Thoracic aorta (tissue), 2 donors: Measurements from ENCODE around the gene C5AR2. TPM values are rescaled to one million over a fixed set of nuclear protein-coding genes. Genes with fewer than 3 reads are reported as not detected.
A peak's percentile ranks its signal among the peaks of the same experiment; 100 is the strongest.

ENCODE experiments used
- ATAC-seq: fragments of 150-250 bp; one replicate; pipeline ENCODE4 v1.8.0; 2017; ENCODE audit warnings: low read depth; ENCODE audit not compliant: insufficient number of reproducible peaks, low FRiP score
- DNase-seq: peaks from one replicate; pipeline ENCODE4 v3.0.0-alpha.2; 2020; ENCODE audit warnings: low spot score
- H3K27ac ChIP-seq, 2 donors: fragments of 200-600 bp; sonication (generic); 1 replicate in 1 of 2; 2 replicates in 1 of 2; pipeline ENCODE4 v1.5.1; 2016; ENCODE audit warnings: mild to moderate bottlenecking in 2 of 2, moderate library complexity in 2 of 2
- H3K27me3 ChIP-seq: fragments of 200-600 bp; sonication (generic); replicated peaks from 2 replicates; pipeline ENCODE4 v1.6.0; 2016; ENCODE audit warnings: mild to moderate bottlenecking; ENCODE audit not compliant: insufficient read depth
- H3K36me3 ChIP-seq: fragments of 200-600 bp; sonication (generic); one replicate; pipeline ENCODE4 v1.5.1; 2016
- H3K4me1 ChIP-seq, 2 donors: fragments of 200-600 bp; sonication (generic); 1 replicate in 1 of 2; 2 replicates in 1 of 2; pipeline versions ENCODE4 v1.5.1 to v1.6.0; 2016; ENCODE audit warnings: low read depth in 2 of 2, mild to moderate bottlenecking in 1 of 2; ENCODE audit not compliant: control insufficient read depth in 1 of 2
- H3K4me3 ChIP-seq: fragments of 200-600 bp; sonication (generic); 2 replicates; pipeline ENCODE4 v1.5.1; 2016; ENCODE audit warnings: mild to moderate bottlenecking
- H3K9me3 ChIP-seq: fragments of 200-600 bp; sonication (generic); 2 replicates; pipeline ENCODE4 v1.5.1; 2016
- total RNA-seq, 2 donors: library from RNA; depleted of rRNA; stranded (reverse); fragments of >200 nt; gene quantifications; one replicate each; pipeline versions ENCODE4 v1.1.0 to v1.2.3, GENCODE V29; 2016
- TF ChIP-seq, protein P1 (sequence below): fragments of 200-600 bp; sonication (generic); IDR thresholded peaks from one replicate; pipeline ENCODE4 v1.5.1; 2019; ENCODE audit warnings: antibody characterized with exemption

C5AR2 gene
- total RNA-seq, 2 donors from 2014 or later = 10.3 to 25.7 TPM

- Histone ChIP-seq H3K27ac (no peak overlapping the region), H3K4me3 (no peak overlapping the region), H3K4me1 (peaks cover 8% of the 10 kb centered on the region in 2 donors), H3K27me3 (no peaks in the 10 kb centered on the region), H3K9me3 (no peaks in the 10 kb centered on the region), H3K36me3 (no peaks in the 10 kb centered on the region)
- TF ChIP-seq, protein P1, sequence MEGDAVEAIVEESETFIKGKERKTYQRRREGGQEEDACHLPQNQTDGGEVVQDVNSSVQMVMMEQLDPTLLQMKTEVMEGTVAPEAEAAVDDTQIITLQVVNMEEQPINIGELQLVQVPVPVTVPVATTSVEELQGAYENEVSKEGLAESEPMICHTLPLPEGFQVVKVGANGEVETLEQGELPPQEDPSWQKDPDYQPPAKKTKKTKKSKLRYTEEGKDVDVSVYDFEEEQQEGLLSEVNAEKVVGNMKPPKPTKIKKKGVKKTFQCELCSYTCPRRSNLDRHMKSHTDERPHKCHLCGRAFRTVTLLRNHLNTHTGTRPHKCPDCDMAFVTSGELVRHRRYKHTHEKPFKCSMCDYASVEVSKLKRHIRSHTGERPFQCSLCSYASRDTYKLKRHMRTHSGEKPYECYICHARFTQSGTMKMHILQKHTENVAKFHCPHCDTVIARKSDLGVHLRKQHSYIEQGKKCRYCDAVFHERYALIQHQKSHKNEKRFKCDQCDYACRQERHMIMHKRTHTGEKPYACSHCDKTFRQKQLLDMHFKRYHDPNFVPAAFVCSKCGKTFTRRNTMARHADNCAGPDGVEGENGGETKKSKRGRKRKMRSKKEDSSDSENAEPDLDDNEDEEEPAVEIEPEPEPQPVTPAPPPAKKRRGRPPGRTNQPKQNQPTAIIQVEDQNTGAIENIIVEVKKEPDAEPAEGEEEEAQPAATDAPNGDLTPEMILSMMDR = no peak
- ATAC-seq = no peak
- DNase-seq = no peak
These were observed 29.7 kb upstream of the C5AR2 start for GRCh38 chr19:47302249-47302648.

DNA sequence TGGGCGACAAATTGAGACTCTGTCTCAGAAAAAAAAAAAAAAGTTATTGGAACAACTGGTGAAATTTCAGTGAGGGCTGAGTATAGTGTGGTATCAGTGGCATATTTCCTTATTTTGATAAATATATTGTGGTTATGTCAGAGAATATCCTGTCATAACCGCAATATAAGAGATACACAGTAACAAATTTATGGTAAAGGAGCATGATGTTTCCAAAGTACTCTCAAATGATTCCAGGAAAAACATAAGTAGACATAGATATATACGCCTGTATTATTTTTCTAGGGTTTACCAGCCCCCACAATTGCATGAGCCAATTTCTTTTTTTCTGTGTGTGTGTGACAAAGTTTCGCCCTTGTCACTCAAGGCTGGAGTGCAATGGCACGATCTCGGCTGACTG lies 28.0 kb upstream of the C5AR2 start:
- TF ChIP-seq, protein P1 = no peak
- no peaks in the 10 kb centered on the region for H3K27me3 ChIP-seq
- no peak overlapping the region for H3K27ac ChIP-seq
- H3K4me1 ChIP-seq = peaks cover 14 to 15% of the 10 kb centered on the region in 2 donors
- H3K36me3 ChIP-seq = no peaks in the 10 kb centered on the region
- no peak for DNase-seq
- H3K4me3 ChIP-seq = no peak overlapping the region
- H3K9me3 ChIP-seq = no peaks in the 10 kb centered on the region
- ATAC-seq = no peak

DNA sequence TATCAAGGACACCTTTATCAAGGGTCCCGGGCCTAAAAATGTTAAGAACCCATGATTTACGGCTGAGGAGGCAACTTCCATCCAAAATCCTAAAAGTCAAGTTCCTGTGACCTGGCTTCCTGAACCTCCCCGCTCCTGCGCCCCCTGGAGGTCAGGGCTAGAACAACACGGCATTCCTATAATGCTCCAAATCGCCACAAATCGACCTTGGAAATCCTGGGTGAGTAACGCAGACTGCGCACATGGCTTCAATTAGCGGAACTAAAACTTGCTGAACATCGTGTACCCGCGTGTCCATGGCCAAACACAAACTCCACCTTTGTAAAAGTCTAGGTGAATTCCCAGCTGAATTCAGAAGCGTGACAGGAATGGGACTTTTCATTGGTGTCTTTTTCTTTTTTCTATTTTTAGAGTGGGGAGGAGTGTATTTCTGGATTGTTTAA lies 26.6 kb upstream of the C5AR2 start:
- Histone ChIP-seq H3K36me3 (no peaks in the 10 kb centered on the region), H3K27ac (peak overlapping the region in 1 of 2 donors; percentile 28), H3K27me3 (no peaks in the 10 kb centered on the region), H3K9me3 (no peaks in the 10 kb centered on the region), H3K4me3 (peak overlapping the region; percentile 35), H3K4me1 (peaks cover 22 to 23% of the 10 kb centered on the region in 2 donors)
- TF ChIP-seq, protein P1 = peak; percentile 87
- DNase-seq (peak; percentile 40), ATAC-seq (peak; percentile 46)

DNA sequence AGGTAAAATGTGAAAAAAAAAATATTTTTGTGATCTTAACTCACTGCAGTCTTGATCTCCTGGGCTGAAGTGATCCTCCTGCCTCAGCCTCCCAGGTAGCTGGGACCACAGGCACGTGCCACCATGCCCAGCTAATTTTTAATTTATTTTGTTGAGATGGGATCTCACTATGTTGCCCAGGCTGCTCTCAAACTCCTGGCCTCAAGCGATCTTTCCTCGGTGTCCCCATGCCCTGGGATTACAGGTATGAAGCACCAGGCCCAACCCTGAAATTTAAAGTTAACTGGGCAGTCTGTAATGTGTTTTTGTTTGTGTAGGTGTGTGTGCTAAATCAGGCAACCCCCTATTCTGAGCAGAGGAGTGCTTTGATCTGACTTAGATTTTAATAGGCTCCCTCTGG lies 25.7 kb upstream of the C5AR2 start:
- H3K36me3 ChIP-seq = no peaks in the 10 kb centered on the region
- DNase-seq (no peak), ATAC-seq (no peak)
- H3K4me3 ChIP-seq = no peak overlapping the region
- no peaks in the 10 kb centered on the region for H3K27me3 ChIP-seq
- no peak overlapping the region for H3K27ac ChIP-seq
- TF ChIP-seq, protein P1 = no peak
- H3K9me3 ChIP-seq = no peaks in the 10 kb centered on the region
- H3K4me1 ChIP-seq = peaks cover 22 to 23% of the 10 kb centered on the region in 2 donors

DNA sequence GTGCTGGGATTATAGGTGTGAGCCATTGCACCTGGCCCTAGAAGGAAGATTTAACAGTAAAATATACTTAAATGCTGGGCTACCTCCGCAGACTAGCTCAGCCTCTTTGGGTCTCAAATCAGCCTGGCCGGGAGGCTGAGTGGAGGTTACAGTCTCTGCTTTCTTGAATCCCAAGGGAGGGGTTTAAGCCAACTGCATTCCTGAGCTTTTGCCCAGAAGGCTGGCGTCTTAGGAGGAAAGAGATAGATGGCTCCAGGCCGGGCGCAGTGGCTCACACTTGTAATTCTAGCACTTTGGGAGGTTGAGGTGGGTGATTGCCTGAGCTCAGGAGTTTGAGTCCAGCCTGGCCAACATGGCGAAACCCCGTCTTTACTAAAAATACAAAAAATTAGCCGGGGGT lies 22.9 kb upstream of the C5AR2 start:
- DNase-seq (no peak), ATAC-seq (no peak)
- no peaks in the 10 kb centered on the region for H3K9me3 ChIP-seq
- no peaks in the 10 kb centered on the region for H3K36me3 ChIP-seq
- TF ChIP-seq, protein P1 = no peak
- peaks cover 22 to 23% of the 10 kb centered on the region in 2 donors for H3K4me1 ChIP-seq
- no peaks in the 10 kb centered on the region for H3K27me3 ChIP-seq
- H3K27ac ChIP-seq = peak overlapping the region in 1 of 2 donors; percentile 25
- H3K4me3 ChIP-seq = peak overlapping the region; percentile 53
